Left ventricle myocardium inferior (tissue), 1 donor: ENCODE results near the gene PPP1R13B. TPM values are rescaled to one million over a fixed set of nuclear protein-coding genes. Genes with fewer than 3 reads are reported as not detected.

Experiments used
- DNase-seq: peaks from one replicate; pipeline ENCODE4 v3.0.0-alpha.2; 2020
- H3K27ac ChIP-seq: fragments of 200-600 bp; replicated peaks from 2 replicates; pipeline ENCODE4 v1.8.0; 2021
- H3K27me3 ChIP-seq: fragments of 200-600 bp; 2 replicates; pipeline ENCODE4 v1.8.0; 2021; ENCODE audit warnings: low read depth
- H3K36me3 ChIP-seq: fragments of 200-600 bp; 2 replicates; pipeline ENCODE4 v1.8.0; 2021
- H3K4me1 ChIP-seq: fragments of 200-600 bp; 2 replicates; pipeline ENCODE4 v1.8.0; 2021
- H3K4me3 ChIP-seq: fragments of 200-600 bp; 2 replicates; pipeline ENCODE4 v1.8.0; 2021; ENCODE audit warnings: mild to moderate bottlenecking, moderate library complexity
- H3K9me3 ChIP-seq: fragments of 200-600 bp; replicated peaks from 2 replicates; pipeline ENCODE4 v1.8.0; 2021
- CTCF ChIP-seq: fragments of 200-600 bp; IDR thresholded peaks from 2 replicates; pipeline ENCODE4 v1.8.0; 2021; ENCODE audit warnings: antibody characterized with exemption, mild to moderate bottlenecking, borderline replicate concordance
- intact Hi-C: fragments of 100-400 bp; cut with micrococcal nuclease; formaldehyde crosslinking; loops from one replicate; pipeline ENCODE4 v1.11.0; 2022
- total RNA-seq: library from RNA; stranded (reverse); fragmentation: NEBNext Ultra II Directional; extraction: Animal tissue kit (Norgen Biotek cat#: 25700); gene quantifications from one replicate; pipeline ENCODE4 v1.2.1, GENCODE V29; 2021
- donor health status: DM: no; HTN: yes; CAD: no; lungs with severe emphysema.

Gene PPP1R13B
- total RNA-seq, 1 donor from 2014 or later, result 104 TPM

- H3K36me3 ChIP-seq, result peaks cover 72% of the 10 kb centered on the region
- H3K4me3 ChIP-seq, result no peak overlapping the region
- H3K27me3 ChIP-seq, result no peaks in the 10 kb centered on the region
- DNase-seq, result peak; percentile 16
- intact Hi-C loops, result no loop called here
- peak overlapping the region; percentile 76 for H3K27ac ChIP-seq
- no peaks in the 10 kb centered on the region for H3K9me3 ChIP-seq
- no peak for TF ChIP-seq CTCF
- H3K4me1 ChIP-seq, result peaks cover 83% of the 10 kb centered on the region
These were observed 148.8 kb downstream of the PPP1R13B start for GRCh38 chr14:103698380-103699260.

- peaks cover 72% of the 10 kb centered on the region for H3K36me3 ChIP-seq
- peaks cover 75% of the 10 kb centered on the region for H3K4me1 ChIP-seq
These were observed 149.6 kb downstream of the PPP1R13B start for GRCh38 chr14:103697603-103698379.

GRCh38 chr14:103697206-103697602, 150.2 kb downstream of the PPP1R13B start:
- TF ChIP-seq CTCF, result no peak
- DNase-seq, result no peak
- no peaks in the 10 kb centered on the region for H3K9me3 ChIP-seq
- intact Hi-C loops, result no loop called here
- H3K27me3 ChIP-seq, result no peaks in the 10 kb centered on the region
- H3K27ac ChIP-seq, result peak overlapping the region; percentile 76
- H3K4me3 ChIP-seq, result peak overlapping the region; percentile 19
- H3K36me3 ChIP-seq, result peaks cover 72% of the 10 kb centered on the region
- peaks cover 70% of the 10 kb centered on the region for H3K4me1 ChIP-seq

More at GRCh38 chr14:103697603-103698379, 149.6 kb downstream of the PPP1R13B start:
- Histone ChIP-seq H3K27ac (peak overlapping the region; percentile 76), H3K9me3 (no peaks in the 10 kb centered on the region), H3K4me3 (peak overlapping the region; percentile 19), H3K27me3 (no peaks in the 10 kb centered on the region)
- TF ChIP-seq CTCF, result no peak
- peak; percentile 15 for DNase-seq
- intact Hi-C loops, result no loop called here

GRCh38 chr14:103696466-103697071, 150.8 kb downstream of the PPP1R13B start:
- intact Hi-C loops, result no loop called here
- no peak for TF ChIP-seq CTCF
- peak overlapping the region; percentile 19 for H3K4me3 ChIP-seq
- peaks cover 72% of the 10 kb centered on the region for H3K36me3 ChIP-seq
- peaks cover 63% of the 10 kb centered on the region for H3K4me1 ChIP-seq
- DNase-seq, result peak; percentile 74
- no peaks in the 10 kb centered on the region for H3K27me3 ChIP-seq
- H3K9me3 ChIP-seq, result no peaks in the 10 kb centered on the region
- peak overlapping the region; percentile 76 for H3K27ac ChIP-seq

- peaks cover 58% of the 10 kb centered on the region for H3K4me1 ChIP-seq
- DNase-seq, result peak; percentile 12
- intact Hi-C loops, result no loop called here
- H3K4me3 ChIP-seq, result no peak overlapping the region
- H3K36me3 ChIP-seq, result peaks cover 68% of the 10 kb centered on the region
- H3K9me3 ChIP-seq, result no peaks in the 10 kb centered on the region
- H3K27ac ChIP-seq, result peak overlapping the region; percentile 76
- TF ChIP-seq CTCF, result no peak
- no peaks in the 10 kb centered on the region for H3K27me3 ChIP-seq
These were observed 151.3 kb downstream of the PPP1R13B start for GRCh38 chr14:103696070-103696402.
